Measurements from ENCODE around the gene RHOBTB3.

RHOBTB3 gene

GRCh38 chr5:95713960-95714710, 17.0 kb upstream of the RHOBTB3 start:
- DNase-seq = no peak

GRCh38 chr5:95715799-95716461, 15.2 kb upstream of the RHOBTB3 start:
- no peak for DNase-seq

- no peak for DNase-seq
These were observed 13.7 kb upstream of the RHOBTB3 start for GRCh38 chr5:95717439-95717838.

GRCh38 chr5:95718203-95718602, 12.9 kb upstream of the RHOBTB3 start:
- DNase-seq = no peak

- no peak for DNase-seq
These were observed 12.4 kb upstream of the RHOBTB3 start for GRCh38 chr5:95718738-95719137.

GRCh38 chr5:95720094-95720786, 10.9 kb upstream of the RHOBTB3 start:
- DNase-seq = no peak

GRCh38 chr5:95721582-95722295, 9.4 kb upstream of the RHOBTB3 start:
- no peak for DNase-seq

- no peak for DNase-seq
These were observed 7.3 kb upstream of the RHOBTB3 start for GRCh38 chr5:95723632-95724369.

GRCh38 chr5:95725071-95725820, 5.9 kb upstream of the RHOBTB3 start:
- no peak for DNase-seq

GRCh38 chr5:95725937-95726810, 5.0 kb upstream of the RHOBTB3 start:
- no peak for DNase-seq

GRCh38 chr5:95726811-95727763, 4.0 kb upstream of the RHOBTB3 start:
- no peak for DNase-seq

GRCh38 chr5:95727764-95728191, 3.4 kb upstream of the RHOBTB3 start:
- no peak for DNase-seq

- DNase-seq = no peak
These were observed 2.5 kb upstream of the RHOBTB3 start for GRCh38 chr5:95728494-95729114.

- no peak for DNase-seq
These were observed 1.8 kb upstream of the RHOBTB3 start for GRCh38 chr5:95729115-95730010.

- DNase-seq = no peak
These were observed 980 bp upstream of the RHOBTB3 start for GRCh38 chr5:95730011-95730700.

- peak; percentile 15 for DNase-seq
These were observed 727 bp downstream of the RHOBTB3 start for GRCh38 chr5:95731571-95732554.

Data from NCI-H526 treated with DMSO at 0.1 percent for 48 hours (cell line).